ENCODE data around the gene CUEDC1.

The CUEDC1 gene

DNA sequence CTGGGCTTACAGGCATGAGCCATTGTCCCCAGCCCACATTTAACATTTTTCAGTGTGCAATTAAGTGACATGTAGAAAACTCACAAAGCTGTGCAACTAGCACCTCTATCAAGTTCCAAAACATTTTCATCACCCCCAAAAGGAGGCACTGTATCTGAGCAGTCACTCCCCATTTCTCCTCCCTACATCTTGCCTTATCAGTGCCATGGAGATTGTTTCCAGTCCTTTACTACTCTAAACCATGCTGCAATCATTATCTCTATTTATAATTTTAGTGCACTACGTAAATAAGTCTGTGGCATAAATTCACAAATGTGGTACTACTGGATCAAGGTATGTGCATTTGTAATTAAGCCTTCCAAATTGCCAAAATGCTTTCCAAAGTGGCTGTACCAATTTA lies 112.9 kb downstream of the CUEDC1 start:
- Histone ChIP-seq H3K27me3 (ENCODE audit: insufficient read depth, poor library complexity, severe bottlenecking) (no peaks in the 10 kb centered on the region), H3K27ac (replicated peaks) (no peak overlapping the region), H3K4me3 (replicated peaks; ENCODE audit: insufficient read depth, low read length) (no peak overlapping the region)
- no peak for DNase-seq (ENCODE audit: low read depth in 1 of 2, low spot score in 1 of 2)
- no peak for TF ChIP-seq GABPA (IDR thresholded peaks at IDR 0.05; ENCODE audit: low read depth)
- TF ChIP-seq, protein P1, sequence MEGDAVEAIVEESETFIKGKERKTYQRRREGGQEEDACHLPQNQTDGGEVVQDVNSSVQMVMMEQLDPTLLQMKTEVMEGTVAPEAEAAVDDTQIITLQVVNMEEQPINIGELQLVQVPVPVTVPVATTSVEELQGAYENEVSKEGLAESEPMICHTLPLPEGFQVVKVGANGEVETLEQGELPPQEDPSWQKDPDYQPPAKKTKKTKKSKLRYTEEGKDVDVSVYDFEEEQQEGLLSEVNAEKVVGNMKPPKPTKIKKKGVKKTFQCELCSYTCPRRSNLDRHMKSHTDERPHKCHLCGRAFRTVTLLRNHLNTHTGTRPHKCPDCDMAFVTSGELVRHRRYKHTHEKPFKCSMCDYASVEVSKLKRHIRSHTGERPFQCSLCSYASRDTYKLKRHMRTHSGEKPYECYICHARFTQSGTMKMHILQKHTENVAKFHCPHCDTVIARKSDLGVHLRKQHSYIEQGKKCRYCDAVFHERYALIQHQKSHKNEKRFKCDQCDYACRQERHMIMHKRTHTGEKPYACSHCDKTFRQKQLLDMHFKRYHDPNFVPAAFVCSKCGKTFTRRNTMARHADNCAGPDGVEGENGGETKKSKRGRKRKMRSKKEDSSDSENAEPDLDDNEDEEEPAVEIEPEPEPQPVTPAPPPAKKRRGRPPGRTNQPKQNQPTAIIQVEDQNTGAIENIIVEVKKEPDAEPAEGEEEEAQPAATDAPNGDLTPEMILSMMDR (IDR thresholded peaks at IDR 0.05; ENCODE audit: insufficient read depth, low read length) = no peak
- TF ChIP-seq POLR2AphosphoS5 (IDR thresholded peaks at IDR 0.05; ENCODE audit: low read depth) = no peak
- TF ChIP-seq, protein P2, sequence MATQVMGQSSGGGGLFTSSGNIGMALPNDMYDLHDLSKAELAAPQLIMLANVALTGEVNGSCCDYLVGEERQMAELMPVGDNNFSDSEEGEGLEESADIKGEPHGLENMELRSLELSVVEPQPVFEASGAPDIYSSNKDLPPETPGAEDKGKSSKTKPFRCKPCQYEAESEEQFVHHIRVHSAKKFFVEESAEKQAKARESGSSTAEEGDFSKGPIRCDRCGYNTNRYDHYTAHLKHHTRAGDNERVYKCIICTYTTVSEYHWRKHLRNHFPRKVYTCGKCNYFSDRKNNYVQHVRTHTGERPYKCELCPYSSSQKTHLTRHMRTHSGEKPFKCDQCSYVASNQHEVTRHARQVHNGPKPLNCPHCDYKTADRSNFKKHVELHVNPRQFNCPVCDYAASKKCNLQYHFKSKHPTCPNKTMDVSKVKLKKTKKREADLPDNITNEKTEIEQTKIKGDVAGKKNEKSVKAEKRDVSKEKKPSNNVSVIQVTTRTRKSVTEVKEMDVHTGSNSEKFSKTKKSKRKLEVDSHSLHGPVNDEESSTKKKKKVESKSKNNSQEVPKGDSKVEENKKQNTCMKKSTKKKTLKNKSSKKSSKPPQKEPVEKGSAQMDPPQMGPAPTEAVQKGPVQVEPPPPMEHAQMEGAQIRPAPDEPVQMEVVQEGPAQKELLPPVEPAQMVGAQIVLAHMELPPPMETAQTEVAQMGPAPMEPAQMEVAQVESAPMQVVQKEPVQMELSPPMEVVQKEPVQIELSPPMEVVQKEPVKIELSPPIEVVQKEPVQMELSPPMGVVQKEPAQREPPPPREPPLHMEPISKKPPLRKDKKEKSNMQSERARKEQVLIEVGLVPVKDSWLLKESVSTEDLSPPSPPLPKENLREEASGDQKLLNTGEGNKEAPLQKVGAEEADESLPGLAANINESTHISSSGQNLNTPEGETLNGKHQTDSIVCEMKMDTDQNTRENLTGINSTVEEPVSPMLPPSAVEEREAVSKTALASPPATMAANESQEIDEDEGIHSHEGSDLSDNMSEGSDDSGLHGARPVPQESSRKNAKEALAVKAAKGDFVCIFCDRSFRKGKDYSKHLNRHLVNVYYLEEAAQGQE (IDR thresholded peaks at IDR 0.05; ENCODE audit: insufficient replicate concordance, low read depth) = no peak
- TF ChIP-seq SPI1 (IDR thresholded peaks at IDR 0.05; ENCODE audit: borderline replicate concordance, low read depth) = no peak

DNA sequence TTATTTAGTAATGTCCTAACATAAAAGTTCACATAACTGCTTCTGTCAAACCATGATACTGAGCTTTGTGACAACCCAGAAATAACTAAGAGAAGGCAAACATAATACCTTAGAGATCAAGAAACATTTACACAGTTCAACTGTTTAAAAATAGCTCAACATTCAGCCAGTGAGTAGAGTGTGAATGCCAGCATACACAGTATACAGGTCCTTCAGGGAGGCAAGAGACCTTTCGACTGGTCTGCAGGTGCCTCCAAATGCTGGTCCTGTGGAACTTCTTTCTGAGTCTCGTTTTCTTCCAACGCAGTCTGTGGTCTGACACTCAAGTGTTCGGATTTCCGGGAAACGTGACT lies 115.7 kb downstream of the CUEDC1 start:
- DNase-seq (ENCODE audit: low read depth in 1 of 2, low spot score in 1 of 2) = no peak
- Histone ChIP-seq H3K27me3 (ENCODE audit: insufficient read depth, poor library complexity, severe bottlenecking) (no peaks in the 10 kb centered on the region), H3K27ac (replicated peaks) (no peak overlapping the region), H3K4me3 (replicated peaks; ENCODE audit: insufficient read depth, low read length) (no peak overlapping the region)
- TF ChIP-seq, protein P1 (IDR thresholded peaks at IDR 0.05; ENCODE audit: insufficient read depth, low read length) = no peak
- no peak for TF ChIP-seq SPI1 (IDR thresholded peaks at IDR 0.05; ENCODE audit: borderline replicate concordance, low read depth)
- TF ChIP-seq, protein P2 (IDR thresholded peaks at IDR 0.05; ENCODE audit: insufficient replicate concordance, low read depth) = no peak
- no peak for TF ChIP-seq POLR2AphosphoS5 (IDR thresholded peaks at IDR 0.05; ENCODE audit: low read depth)
- no peak for TF ChIP-seq GABPA (IDR thresholded peaks at IDR 0.05; ENCODE audit: low read depth)

DNA sequence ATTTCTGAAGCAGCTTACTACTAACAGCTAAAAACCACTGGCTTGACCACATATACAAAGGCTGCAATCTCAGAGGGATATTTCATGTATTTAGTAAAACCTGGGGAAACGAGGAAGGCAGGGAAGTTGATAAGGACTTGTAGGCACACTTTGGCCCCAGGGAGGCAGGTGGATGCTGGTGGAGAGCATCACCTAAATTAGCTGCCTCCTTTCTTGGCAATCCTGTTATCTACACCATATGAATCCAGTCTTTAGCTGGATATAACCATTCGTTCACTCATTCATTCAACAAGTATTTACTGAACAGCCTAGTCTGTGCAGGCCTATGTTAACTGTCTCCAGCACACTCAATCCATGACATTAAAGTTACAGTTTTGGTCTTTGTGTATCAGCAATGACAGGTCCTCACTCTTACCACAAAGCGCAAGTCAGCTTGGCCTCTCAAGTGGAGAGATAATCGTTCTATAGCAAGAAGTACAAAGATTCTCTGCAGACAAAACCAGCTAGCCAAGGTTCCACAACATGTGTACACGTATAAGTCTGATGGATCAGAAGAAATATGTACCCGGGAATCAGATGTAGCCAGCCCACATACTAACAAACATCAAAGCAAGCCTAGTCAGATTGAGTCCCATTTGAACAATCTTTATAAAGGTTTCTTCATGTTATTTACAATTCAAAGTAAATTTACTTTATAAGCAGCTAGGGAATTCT lies 116.2 kb downstream of the CUEDC1 start:
- TF ChIP-seq GABPA (IDR thresholded peaks at IDR 0.05; ENCODE audit: low read depth) (no peak), POLR2AphosphoS5 (IDR thresholded peaks at IDR 0.05; ENCODE audit: low read depth) (no peak), SPI1 (IDR thresholded peaks at IDR 0.05; ENCODE audit: borderline replicate concordance, low read depth) (no peak)
- TF ChIP-seq, protein P1 (IDR thresholded peaks at IDR 0.05; ENCODE audit: insufficient read depth, low read length) = no peak
- TF ChIP-seq, protein P2 (IDR thresholded peaks at IDR 0.05; ENCODE audit: insufficient replicate concordance, low read depth) = no peak
- H3K27ac ChIP-seq (replicated peaks) = no peak overlapping the region

More for the DNA sequence above, 116.2 kb downstream of the CUEDC1 start:
- no peak overlapping the region for H3K4me3 ChIP-seq (replicated peaks; ENCODE audit: insufficient read depth, low read length)
- no peaks in the 10 kb centered on the region for H3K27me3 ChIP-seq (ENCODE audit: insufficient read depth, poor library complexity, severe bottlenecking)
- no peak for DNase-seq (ENCODE audit: low read depth in 1 of 2, low spot score in 1 of 2)

Measured in HL-60 (cell line).